Dermis blood vessel endothelial cell (primary cell): ENCODE data around the gene SYNPO. TPM values are rescaled to one million over a fixed set of nuclear protein-coding genes. Genes with fewer than 3 reads are reported as not detected.

Experiments
- DNase-seq: peaks from one replicate; pipeline ENCODE4 v3.0.0; 2010
- total RNA-seq: library from RNA; depleted of rRNA; stranded (reverse); fragments of >200 nt; gene quantifications from 2 replicates; pipeline ENCODE4 v1.2.3, GENCODE V29; 2014

Gene SYNPO
- total RNA-seq, 1 donor from 2014 or later = 14.6 TPM

- DNase-seq = no peak
Measured at GRCh38 chr5:150608991-150609390, 31.5 kb upstream of the SYNPO start.

GRCh38 chr5:150609843-150610584, 30.4 kb upstream of the SYNPO start:
- DNase-seq = no peak

- DNase-seq = no peak
Measured at GRCh38 chr5:150611026-150611425, 29.4 kb upstream of the SYNPO start.

- peak; percentile 95 for DNase-seq
Measured at GRCh38 chr5:150612405-150612804, 28.1 kb upstream of the SYNPO start.

GRCh38 chr5:150612905-150613670, 27.4 kb upstream of the SYNPO start:
- DNase-seq = peak; percentile 33

GRCh38 chr5:150613991-150614660, 26.3 kb upstream of the SYNPO start:
- no peak for DNase-seq

- DNase-seq = no peak
Measured at GRCh38 chr5:150614661-150615060, 25.8 kb upstream of the SYNPO start.

- peak; percentile 85 for DNase-seq
Measured at GRCh38 chr5:150615141-150615699, 25.2 kb upstream of the SYNPO start.

GRCh38 chr5:150616024-150616470, 24.4 kb upstream of the SYNPO start:
- peak; percentile 75 for DNase-seq

GRCh38 chr5:150616506-150616905, 24.0 kb upstream of the SYNPO start:
- no peak for DNase-seq

- no peak for DNase-seq
Measured at GRCh38 chr5:150618163-150618562, 22.3 kb upstream of the SYNPO start.

- peak; percentile 50 for DNase-seq
Measured at GRCh38 chr5:150618588-150619281, 21.7 kb upstream of the SYNPO start.

- DNase-seq = peak; percentile 72
Measured at GRCh38 chr5:150619359-150620230, 20.9 kb upstream of the SYNPO start.

GRCh38 chr5:150621301-150621700, 19.2 kb upstream of the SYNPO start:
- DNase-seq = no peak

- no peak for DNase-seq
Measured at GRCh38 chr5:150622157-150622556, 18.3 kb upstream of the SYNPO start.

- no peak for DNase-seq
Measured at GRCh38 chr5:150623152-150623877, 17.1 kb upstream of the SYNPO start.

GRCh38 chr5:150623878-150624216, 16.6 kb upstream of the SYNPO start:
- DNase-seq = no peak

GRCh38 chr5:150624334-150625163, 15.9 kb upstream of the SYNPO start:
- DNase-seq = peak; percentile 57

- no peak for DNase-seq
Measured at GRCh38 chr5:150625164-150625535, 15.3 kb upstream of the SYNPO start.
